HCT116 (cell line): ENCODE data around the gene RBM38. TPM values are rescaled to one million over a fixed set of nuclear protein-coding genes. Genes with fewer than 3 reads are reported as not detected.

Source experiments
- ATAC-seq: fragments of 200-7000 bp; cut with Tn5 transposase; 2 replicates; pipeline ENCODE4 v1.9.1; 2020; ENCODE audit warnings: mild to moderate bottlenecking, moderate library complexity
- BruUV-seq: library from RNA; stranded (reverse); fragments of 400-500 nt; replicated peaks from 2 replicates; lab custom pipeline; 2021; lab: Mats Ljungman, UMichigan
- CTCF ChIA-PET: fragments of 300-600 bp; sonication (Branson Sonifier 250); formaldehyde crosslinking; loops from one replicate; lab custom pipeline; 2021; ENCODE audit warnings: antibody characterized with exemption; lab: Charles Lee
- POLR2A ChIA-PET: fragments of 300-600, 350-600 bp; sonication (Branson Sonifier 250); formaldehyde crosslinking; loops from one replicate; lab custom pipeline; 2021; ENCODE audit warnings: antibody characterized with exemption; lab: Charles Lee
- RAD21 ChIA-PET, 2 experiments: fragments of 300-600 bp; sonication (Branson Sonifier 250); formaldehyde crosslinking; loops; one replicate each; lab custom pipeline; 2023; ENCODE audit warnings: low total read pairs in 2 of 2; ENCODE audit not compliant: uncharacterized antibody in 2 of 2, unreplicated experiment in 2 of 2, low non-redundant PET in 1 of 2; lab: Charles Lee
- DNase-seq: peaks from one replicate; pipeline ENCODE4 v3.0.0-alpha.2; 2010; ENCODE audit warnings: low read depth, low spot score
- H2AFZ ChIP-seq: fragments of 200-600 bp; shearing (Covaris generic), sonication (generic); 2 replicates; pipeline ENCODE4 v1.6.1; 2017; ENCODE audit warnings: low read depth, mixed run types, mixed read lengths, antibody characterized with exemption, low read length; ENCODE audit not compliant: poor library complexity, severe bottlenecking
- H3K27ac ChIP-seq: 2 replicates; pipeline ENCODE4 v1.5.1; 2012; ENCODE audit warnings: low read depth, low read length
- H3K27me3 ChIP-seq: fragments of 200-600 bp; sonication (generic); 2 replicates; pipeline ENCODE4 v1.6.1; 2016; ENCODE audit warnings: mixed run types, low read length, mixed read lengths; ENCODE audit not compliant: insufficient read depth
- H3K36me3 ChIP-seq, 2 experiments: fragments of 200-500 bp in 1 of 2; fragments of 200-600 bp in 1 of 2; sonication (Bioruptor generic) in 1 of 2; sonication (generic) in 1 of 2; 2 replicates each; pipeline versions ENCODE4 v1.5.1 to v1.6.1; 2014 to 2016; ENCODE audit warnings: low read length in 2 of 2, inconsistent platforms in 1 of 2, mixed read lengths in 1 of 2, mixed run types in 1 of 2; ENCODE audit not compliant: insufficient read depth in 2 of 2, control insufficient read depth in 1 of 2
- H3K4me1 ChIP-seq, 2 experiments: fragments of 200-600 bp in 1 of 2; sonication (generic) in 1 of 2; 2 replicates each; pipeline versions ENCODE4 v1.5.1 to v1.6.1; 2012 to 2017; ENCODE audit warnings: low read length in 2 of 2, inconsistent platforms in 1 of 2, mild to moderate bottlenecking in 1 of 2, mixed read lengths in 1 of 2, mixed run types in 1 of 2, moderate library complexity in 1 of 2; ENCODE audit not compliant: insufficient read depth in 2 of 2, control insufficient read depth in 1 of 2
- H3K4me2 ChIP-seq: fragments of 200-600 bp; sonication (generic); 2 replicates; pipeline ENCODE4 v1.6.1; 2017; ENCODE audit warnings: mixed run types, low read length, mixed read lengths
- H3K4me3 ChIP-seq, 2 experiments: fragments of 200-600 bp in 1 of 2; sonication (generic) in 1 of 2; replicated peaks in 1 of 2; 2 replicates each; pipeline ENCODE4 v1.5.1; 2011 to 2016; ENCODE audit warnings: low read length in 2 of 2, control low read depth in 1 of 2, low read depth in 1 of 2, mild to moderate bottlenecking in 1 of 2, mixed read lengths in 1 of 2, mixed run types in 1 of 2
- H3K79me2 ChIP-seq: fragments of 200-600 bp; sonication (generic); 2 replicates; pipeline ENCODE4 v1.6.1; 2017; ENCODE audit warnings: mild to moderate bottlenecking, mixed run types, low read length, moderate library complexity, mixed read lengths; ENCODE audit not compliant: insufficient read depth
- H3K9ac ChIP-seq: fragments of 200-600 bp; sonication (generic); 2 replicates; pipeline ENCODE4 v1.6.1; 2016; ENCODE audit warnings: low read length, mixed read lengths
- H3K9me2 ChIP-seq: fragments of 200-600 bp; sonication (generic), shearing (Covaris generic); 2 replicates; pipeline ENCODE4 v1.6.1; 2017; ENCODE audit warnings: mixed run types, mild to moderate bottlenecking, moderate library complexity; ENCODE audit not compliant: insufficient read depth
- H3K9me3 ChIP-seq, 2 experiments: fragments of 200-500 bp in 1 of 2; fragments of 200-600 bp in 1 of 2; sonication (Bioruptor generic) in 1 of 2; sonication (generic) in 1 of 2; 2 replicates each; pipeline ENCODE4 v1.6.1; 2014 to 2017; ENCODE audit warnings: low read length in 2 of 2, mixed read lengths in 2 of 2, inconsistent platforms in 1 of 2, low read depth in 1 of 2, mild to moderate bottlenecking in 1 of 2, mixed run types in 1 of 2, moderate library complexity in 1 of 2; ENCODE audit not compliant: control insufficient read depth in 1 of 2, insufficient read depth in 1 of 2
- H4K20me1 ChIP-seq: fragments of 200-600 bp; sonication (generic), shearing (Covaris generic); 2 replicates; pipeline ENCODE4 v1.6.1; 2017; ENCODE audit warnings: mixed run types, mild to moderate bottlenecking, moderate library complexity; ENCODE audit not compliant: insufficient read depth
- ATF3 ChIP-seq: IDR thresholded peaks from 2 replicates; pipeline ENCODE4 v1.6.1; 2012
- CBX3 ChIP-seq: IDR thresholded peaks from 2 replicates; pipeline ENCODE4 v1.6.1; 2012; ENCODE audit warnings: low read depth
- EZH2phosphoT487 ChIP-seq: fragments of 200-600 bp; IDR thresholded peaks from 2 replicates; pipeline ENCODE4 v1.6.1; 2018; ENCODE audit warnings: antibody characterized with exemption, borderline replicate concordance
- POLR2A ChIP-seq: IDR thresholded peaks from 2 replicates; pipeline ENCODE4 v1.7.0; 2011; ENCODE audit warnings: borderline replicate concordance; ENCODE audit not compliant: insufficient read depth, insufficient read length; ENCODE audit errors: extremely low read depth
- intact Hi-C: fragments of 100-400 bp; cut with micrococcal nuclease; formaldehyde crosslinking; loops from 2 replicates; pipeline ENCODE4 v1.10.0; 2022
- total RNA-seq: library from RNA; stranded (reverse); gene quantifications from one replicate; pipeline ENCODE4 v1.2.1, GENCODE V29; 2021; ENCODE audit not compliant: unreplicated experiment

Gene RBM38
- total RNA-seq, 1 experiment from 2014 or later: 36.2 TPM

DNA sequence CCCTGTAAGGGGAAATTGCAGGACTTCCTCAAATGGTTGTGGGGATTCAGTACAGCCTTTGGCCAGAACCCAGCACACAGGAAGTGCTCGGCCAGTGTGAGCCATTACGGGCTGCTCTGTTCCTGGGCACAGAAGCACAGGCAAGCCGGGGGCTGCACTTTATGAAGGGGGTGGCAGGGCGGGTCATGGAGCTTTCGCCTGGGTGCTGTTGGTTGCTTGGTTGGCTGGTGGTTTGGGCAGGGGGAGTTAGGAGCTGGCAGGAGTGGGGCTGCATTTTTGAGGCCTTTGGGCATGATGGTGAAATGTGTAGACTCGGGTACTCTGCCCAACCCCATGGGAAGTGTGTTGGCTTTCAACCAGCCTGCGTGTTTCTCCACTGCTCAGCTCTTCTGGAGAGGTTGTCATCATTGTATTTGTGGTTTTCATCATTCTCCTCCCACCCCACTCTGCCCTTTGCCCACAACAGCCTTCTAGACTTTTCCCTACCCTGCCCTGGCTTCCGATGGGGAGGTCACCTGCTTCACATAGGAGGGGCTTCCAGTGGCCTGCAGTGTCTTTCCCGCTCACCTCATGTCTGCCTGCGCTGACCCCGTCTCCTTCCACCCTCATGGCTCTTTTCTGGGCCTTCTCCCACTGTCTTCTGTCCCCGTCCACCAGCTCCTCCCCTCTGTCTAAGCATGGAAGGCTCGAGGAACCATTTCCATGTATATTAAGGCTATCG, 16.1 kb upstream of the RBM38 start:
- intact Hi-C loops: no loop called here
- ChIA-PET CTCF (no interaction called here), RAD21 (no interaction called here), POLR2A (no interaction called here)
- H3K27me3 ChIP-seq: no peaks in the 10 kb centered on the region
- DNase-seq (no peak), ATAC-seq (no peak)
- no TSS peak for BruUV-seq
- H3K27ac ChIP-seq: no peak overlapping the region
- TF ChIP-seq POLR2A (no peak), CBX3 (no peak), EZH2phosphoT487 (no peak), ATF3 (no peak)
- H3K4me3 ChIP-seq: no peak overlapping the region
- H3K4me1 ChIP-seq: no peaks in the 10 kb centered on the region
- no peak overlapping the region for H3K9ac ChIP-seq
- no peak overlapping the region for H3K4me2 ChIP-seq
- no peak overlapping the region for H2AFZ ChIP-seq
- H4K20me1 ChIP-seq: peaks cover 7% of the 10 kb centered on the region; the same call in 1 of the 2 replicates
- peaks cover 60 to 68% of the 10 kb centered on the region in 2 experiments for H3K36me3 ChIP-seq
- H3K9me3 ChIP-seq: no peaks in the 10 kb centered on the region
- H3K79me2 ChIP-seq: peaks cover 3% of the 10 kb centered on the region; the same call in 1 of the 2 replicates
- H3K9me2 ChIP-seq: no peaks in the 10 kb centered on the region

DNA sequence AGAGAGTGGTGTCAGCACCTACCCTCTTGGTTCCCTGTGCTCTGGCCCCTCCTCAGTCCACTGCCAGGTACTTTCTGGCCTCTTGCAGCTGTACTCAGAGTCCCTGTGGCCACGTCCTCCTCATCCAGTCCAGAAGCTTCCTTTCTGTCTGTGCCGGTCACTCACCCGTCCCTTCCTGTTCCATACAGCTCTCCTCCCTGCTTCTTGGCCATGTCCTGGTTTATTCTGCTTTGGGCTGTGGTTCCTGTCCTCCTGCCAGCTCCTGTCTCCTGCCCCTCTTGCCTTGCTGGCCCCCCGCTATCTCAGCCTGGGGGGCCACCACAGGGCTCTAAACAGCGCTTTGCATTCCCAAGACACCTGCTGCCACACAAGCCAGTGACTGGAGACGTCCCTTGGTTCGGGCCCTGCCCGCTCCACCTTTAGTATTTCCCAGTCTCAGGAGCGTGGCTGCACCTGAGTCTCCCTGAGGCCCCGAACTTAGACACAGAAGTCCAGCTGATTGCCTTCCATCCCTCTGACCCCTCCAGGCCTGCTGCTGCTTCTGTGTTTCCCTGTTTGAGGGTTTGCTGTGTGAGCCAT, 15.5 kb upstream of the RBM38 start:
- no peak overlapping the region for H3K4me3 ChIP-seq
- peaks cover 54 to 63% of the 10 kb centered on the region in 2 experiments for H3K36me3 ChIP-seq
- CTCF ChIA-PET: no interaction called here
- no peak overlapping the region for H2AFZ ChIP-seq
- no TSS peak for BruUV-seq
- no peak for TF ChIP-seq CBX3
- ATAC-seq (no peak), DNase-seq (no peak)
- H3K9me3 ChIP-seq: no peaks in the 10 kb centered on the region
- no peaks in the 10 kb centered on the region for H3K4me1 ChIP-seq
- RAD21 ChIA-PET: no interaction called here
- H3K27ac ChIP-seq: no peak overlapping the region
- H3K9me2 ChIP-seq: no peaks in the 10 kb centered on the region
- peaks cover 7% of the 10 kb centered on the region; the same call in 1 of the 2 replicates for H4K20me1 ChIP-seq
- no peak overlapping the region for H3K9ac ChIP-seq
- H3K27me3 ChIP-seq: no peaks in the 10 kb centered on the region
- peaks cover 3% of the 10 kb centered on the region; the same call in 1 of the 2 replicates for H3K79me2 ChIP-seq
- intact Hi-C loops: no loop called here
- POLR2A ChIA-PET: no interaction called here
- no peak overlapping the region for H3K4me2 ChIP-seq
